HCT116 (cell line): Measurements from ENCODE around the gene KCNC3.

ENCODE experiments used
- CBX3 ChIP-seq: IDR thresholded peaks from 2 replicates; pipeline ENCODE4 v1.6.1; 2012; ENCODE audit warnings: low read depth
- CEBPB ChIP-seq: IDR thresholded peaks from 2 replicates; pipeline ENCODE4 v1.6.1; 2012; ENCODE audit warnings: low read depth
- EZH2phosphoT487 ChIP-seq: fragments of 200-600 bp; IDR thresholded peaks from 2 replicates; pipeline ENCODE4 v1.6.1; 2018; ENCODE audit warnings: antibody characterized with exemption, borderline replicate concordance
- POLR2A ChIP-seq: IDR thresholded peaks from 2 replicates; pipeline ENCODE4 v1.7.0; 2011; ENCODE audit warnings: borderline replicate concordance; ENCODE audit not compliant: insufficient read depth, insufficient read length; ENCODE audit errors: extremely low read depth
- POLR2AphosphoS5 ChIP-seq: IDR thresholded peaks from 2 replicates; pipeline ENCODE4 v1.6.1; 2011; ENCODE audit warnings: mild to moderate bottlenecking, low read depth, low read length, moderate library complexity
- RAD21 ChIP-seq: IDR thresholded peaks from 2 replicates; pipeline ENCODE4 v1.6.1; 2012; ENCODE audit warnings: low read depth, mild to moderate bottlenecking
- SIN3A ChIP-seq: IDR thresholded peaks from 2 replicates; pipeline ENCODE4 v1.6.1; 2012; ENCODE audit warnings: low read depth
- SRF ChIP-seq: IDR thresholded peaks from 2 replicates; pipeline ENCODE4 v1.6.1; 2012; ENCODE audit warnings: low read depth
- ZFX ChIP-seq: fragments of 450-650 bp; IDR thresholded peaks from 2 replicates; pipeline ENCODE4 v1.6.1; 2017
- TF ChIP-seq, protein P1 (sequence below): IDR thresholded peaks from 2 replicates; pipeline ENCODE4 v1.6.1; 2012; ENCODE audit warnings: low read depth
- TF ChIP-seq, protein P2 (sequence below), 3 experiments: fragments of 200-600 bp in 1 of 3; sonication (generic) in 1 of 3; IDR thresholded peaks in 2 of 3; conservative IDR thresholded peaks in 1 of 3; 2 replicates each; pipeline ENCODE4 v1.5.1; 2012 to 2017; ENCODE audit warnings: low read depth in 2 of 3, low read length in 2 of 3, antibody characterized with exemption in 1 of 3, borderline replicate concordance in 1 of 3, control low read depth in 1 of 3, mild to moderate bottlenecking in 1 of 3, mixed read lengths in 1 of 3, mixed run types in 1 of 3, moderate library complexity in 1 of 3; ENCODE audit not compliant: insufficient read depth in 1 of 3

DNA sequence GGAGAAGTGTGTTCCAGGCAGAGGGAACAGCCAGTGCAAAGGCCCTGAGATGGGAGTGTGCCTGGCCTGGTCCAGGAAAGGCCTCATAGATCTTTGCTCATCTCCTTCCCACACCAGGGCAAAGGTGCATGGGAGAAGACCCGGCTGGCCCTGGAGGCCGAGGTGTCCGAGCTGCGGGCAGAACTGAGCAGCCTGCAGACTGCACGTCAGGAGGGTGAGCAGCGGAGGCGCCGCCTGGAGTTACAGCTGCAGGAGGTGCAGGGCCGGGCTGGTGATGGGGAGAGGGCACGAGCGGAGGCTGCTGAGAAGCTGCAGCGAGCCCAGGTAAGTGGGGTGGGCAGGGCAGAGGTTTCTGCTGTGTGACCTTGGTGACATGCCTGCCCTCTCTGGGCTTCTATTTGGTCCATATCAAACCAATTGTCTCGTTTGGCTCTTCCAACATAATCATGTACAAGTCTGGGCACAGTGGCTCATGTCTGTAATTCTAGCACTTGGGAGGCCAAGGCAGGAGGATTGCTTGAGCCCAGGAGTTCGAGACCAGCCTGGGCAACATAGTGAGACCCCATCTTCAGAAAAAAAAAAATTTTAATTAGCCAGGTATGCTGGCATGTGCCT, 51.1 kb downstream of the KCNC3 start:
- TF ChIP-seq, protein P1, sequence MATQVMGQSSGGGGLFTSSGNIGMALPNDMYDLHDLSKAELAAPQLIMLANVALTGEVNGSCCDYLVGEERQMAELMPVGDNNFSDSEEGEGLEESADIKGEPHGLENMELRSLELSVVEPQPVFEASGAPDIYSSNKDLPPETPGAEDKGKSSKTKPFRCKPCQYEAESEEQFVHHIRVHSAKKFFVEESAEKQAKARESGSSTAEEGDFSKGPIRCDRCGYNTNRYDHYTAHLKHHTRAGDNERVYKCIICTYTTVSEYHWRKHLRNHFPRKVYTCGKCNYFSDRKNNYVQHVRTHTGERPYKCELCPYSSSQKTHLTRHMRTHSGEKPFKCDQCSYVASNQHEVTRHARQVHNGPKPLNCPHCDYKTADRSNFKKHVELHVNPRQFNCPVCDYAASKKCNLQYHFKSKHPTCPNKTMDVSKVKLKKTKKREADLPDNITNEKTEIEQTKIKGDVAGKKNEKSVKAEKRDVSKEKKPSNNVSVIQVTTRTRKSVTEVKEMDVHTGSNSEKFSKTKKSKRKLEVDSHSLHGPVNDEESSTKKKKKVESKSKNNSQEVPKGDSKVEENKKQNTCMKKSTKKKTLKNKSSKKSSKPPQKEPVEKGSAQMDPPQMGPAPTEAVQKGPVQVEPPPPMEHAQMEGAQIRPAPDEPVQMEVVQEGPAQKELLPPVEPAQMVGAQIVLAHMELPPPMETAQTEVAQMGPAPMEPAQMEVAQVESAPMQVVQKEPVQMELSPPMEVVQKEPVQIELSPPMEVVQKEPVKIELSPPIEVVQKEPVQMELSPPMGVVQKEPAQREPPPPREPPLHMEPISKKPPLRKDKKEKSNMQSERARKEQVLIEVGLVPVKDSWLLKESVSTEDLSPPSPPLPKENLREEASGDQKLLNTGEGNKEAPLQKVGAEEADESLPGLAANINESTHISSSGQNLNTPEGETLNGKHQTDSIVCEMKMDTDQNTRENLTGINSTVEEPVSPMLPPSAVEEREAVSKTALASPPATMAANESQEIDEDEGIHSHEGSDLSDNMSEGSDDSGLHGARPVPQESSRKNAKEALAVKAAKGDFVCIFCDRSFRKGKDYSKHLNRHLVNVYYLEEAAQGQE, result no peak
- TF ChIP-seq, protein P2, sequence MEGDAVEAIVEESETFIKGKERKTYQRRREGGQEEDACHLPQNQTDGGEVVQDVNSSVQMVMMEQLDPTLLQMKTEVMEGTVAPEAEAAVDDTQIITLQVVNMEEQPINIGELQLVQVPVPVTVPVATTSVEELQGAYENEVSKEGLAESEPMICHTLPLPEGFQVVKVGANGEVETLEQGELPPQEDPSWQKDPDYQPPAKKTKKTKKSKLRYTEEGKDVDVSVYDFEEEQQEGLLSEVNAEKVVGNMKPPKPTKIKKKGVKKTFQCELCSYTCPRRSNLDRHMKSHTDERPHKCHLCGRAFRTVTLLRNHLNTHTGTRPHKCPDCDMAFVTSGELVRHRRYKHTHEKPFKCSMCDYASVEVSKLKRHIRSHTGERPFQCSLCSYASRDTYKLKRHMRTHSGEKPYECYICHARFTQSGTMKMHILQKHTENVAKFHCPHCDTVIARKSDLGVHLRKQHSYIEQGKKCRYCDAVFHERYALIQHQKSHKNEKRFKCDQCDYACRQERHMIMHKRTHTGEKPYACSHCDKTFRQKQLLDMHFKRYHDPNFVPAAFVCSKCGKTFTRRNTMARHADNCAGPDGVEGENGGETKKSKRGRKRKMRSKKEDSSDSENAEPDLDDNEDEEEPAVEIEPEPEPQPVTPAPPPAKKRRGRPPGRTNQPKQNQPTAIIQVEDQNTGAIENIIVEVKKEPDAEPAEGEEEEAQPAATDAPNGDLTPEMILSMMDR (IDR thresholded peaks at IDR 0.05 in 2 of 3, conservative IDR thresholded peaks at IDR 0.05 in 1 of 3; ENCODE audit: borderline replicate concordance in 1 of 3, insufficient read depth in 1 of 3, low read depth in 2 of 3, low read length in 2 of 3), result no peak
- TF ChIP-seq EZH2phosphoT487 (no peak), POLR2AphosphoS5 (no peak), RAD21 (no peak), POLR2A (no peak), CEBPB (no peak), SIN3A (no peak), SRF (no peak), CBX3 (no peak), ZFX (no peak)
